Activated CD8-positive, alpha-beta T cell treated with anti-CD3 and anti-CD28 coated beads, Interleukin-2, amount 10 ng/mL, durations not matched to agents 7 days and 5 days (primary cell): ENCODE measurements around the gene SLC22A4. TPM values are rescaled to one million over a fixed set of nuclear protein-coding genes. Genes with fewer than 3 reads are reported as not detected.

Source experiments
- microRNA-seq: library from miRNA; unstranded; fragments of <30 nt; microRNA quantifications from one replicate; pipeline ENCODE4 v1.2.0, GENCODE V29; 2022
- total RNA-seq, 2 experiments: library from RNA; stranded (reverse); gene quantifications; one replicate each; pipeline ENCODE4 v1.2.3, GENCODE V29; 2021

SLC22A4 gene
- total RNA-seq, 2 experiments from 2014 or later, result not detected

Small RNA genes lying within 50 kb of the gene (microRNA-seq; reads per million reads assigned to microRNA genes)
- gene MIR3936, result not detected

Other genes with a start within 250 kb of the SLC22A4 start
- not detected for gene IL3, start 233.7 kb upstream of the SLC22A4 start, total RNA-seq
- under 1 TPM; 0.55 to 0.61 TPM for gene CSF2, start 220.6 kb upstream of the SLC22A4 start, total RNA-seq
- 10 to 100 TPM; 11.4 to 13.5 TPM for gene P4HA2, start 66.5 kb upstream of the SLC22A4 start, total RNA-seq
- not detected for gene PDLIM4, start 36.7 kb upstream of the SLC22A4 start, total RNA-seq
- gene SLC22A5, start 75.3 kb downstream of the SLC22A4 start, total RNA-seq, result 1 to 10 TPM; 2.2 to 3.5 TPM
- 100 to 1,000 TPM; 221 to 228 TPM for gene IRF1, start 196.4 kb downstream of the SLC22A4 start, total RNA-seq
- under 1 TPM in 1 of 2 experiments, not detected in 1; 0.71 TPM for gene IL5, start 249.1 kb downstream of the SLC22A4 start, total RNA-seq